Adrenal gland (tissue), 5 donors: ENCODE results near the gene EPB41L1.

ENCODE experiments used
- POLR2A ChIP-seq, 2 donors: fragments of 450-650 bp; IDR thresholded peaks; one replicate each; pipeline ENCODE4 v1.6.1; 2017; ENCODE audit warnings: antibody characterized with exemption in 2 of 2, mild to moderate bottlenecking in 2 of 2, moderate library complexity in 1 of 2
- TF ChIP-seq, protein P1 (sequence below), 6 experiments: fragments of 450-650 bp in 4 of 6; fragments of 200-600 bp in 2 of 6; sonication (generic) in 1 of 6; IDR thresholded peaks; 1 replicate in 5 of 6; 2 replicates in 1 of 6; pipeline versions ENCODE4 v1.5.1 to v1.8.0; 2016 to 2021; ENCODE audit warnings: antibody characterized with exemption in 6 of 6, mild to moderate bottlenecking in 2 of 6, moderate library complexity in 1 of 6
- donor health status: DM: no; HTN: no; CAD: no.

DNA sequence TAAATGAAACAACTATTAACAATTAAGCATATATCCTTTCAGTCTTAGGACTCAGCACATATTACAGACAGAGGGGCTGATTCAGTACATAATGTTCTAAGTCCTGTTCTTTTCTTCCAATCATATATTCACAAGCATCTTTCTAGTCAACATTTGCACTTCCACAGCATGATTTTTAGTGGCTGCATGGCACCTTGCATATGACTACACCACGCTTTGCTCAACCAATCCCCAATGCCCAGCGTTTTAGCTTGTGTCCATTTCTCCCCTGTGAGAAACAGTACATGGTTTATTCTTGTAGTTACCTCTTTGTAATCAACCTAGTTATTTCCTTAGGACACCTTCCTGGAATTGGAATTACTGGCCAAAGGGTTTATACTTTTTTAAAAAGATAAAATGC is 115.0 kb downstream of the EPB41L1 start:
- TF ChIP-seq, protein P1, sequence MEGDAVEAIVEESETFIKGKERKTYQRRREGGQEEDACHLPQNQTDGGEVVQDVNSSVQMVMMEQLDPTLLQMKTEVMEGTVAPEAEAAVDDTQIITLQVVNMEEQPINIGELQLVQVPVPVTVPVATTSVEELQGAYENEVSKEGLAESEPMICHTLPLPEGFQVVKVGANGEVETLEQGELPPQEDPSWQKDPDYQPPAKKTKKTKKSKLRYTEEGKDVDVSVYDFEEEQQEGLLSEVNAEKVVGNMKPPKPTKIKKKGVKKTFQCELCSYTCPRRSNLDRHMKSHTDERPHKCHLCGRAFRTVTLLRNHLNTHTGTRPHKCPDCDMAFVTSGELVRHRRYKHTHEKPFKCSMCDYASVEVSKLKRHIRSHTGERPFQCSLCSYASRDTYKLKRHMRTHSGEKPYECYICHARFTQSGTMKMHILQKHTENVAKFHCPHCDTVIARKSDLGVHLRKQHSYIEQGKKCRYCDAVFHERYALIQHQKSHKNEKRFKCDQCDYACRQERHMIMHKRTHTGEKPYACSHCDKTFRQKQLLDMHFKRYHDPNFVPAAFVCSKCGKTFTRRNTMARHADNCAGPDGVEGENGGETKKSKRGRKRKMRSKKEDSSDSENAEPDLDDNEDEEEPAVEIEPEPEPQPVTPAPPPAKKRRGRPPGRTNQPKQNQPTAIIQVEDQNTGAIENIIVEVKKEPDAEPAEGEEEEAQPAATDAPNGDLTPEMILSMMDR (IDR thresholded peaks at IDR 0.05) = no peak
- TF ChIP-seq POLR2A (IDR thresholded peaks at IDR 0.05) = no peak
